GM12864 (cell line): ENCODE results near the gene GADL1.

Experiments used
- DNase-seq: peaks from one replicate; pipeline ENCODE4 v3.0.0-alpha.2; 2011; ENCODE audit warnings: low read depth
- H3K4me3 ChIP-seq: 2 replicates; pipeline ENCODE4 v1.5.1; 2011; ENCODE audit warnings: mild to moderate bottlenecking, low read depth, low read length, control low read depth
- CTCF ChIP-seq: IDR thresholded peaks from 2 replicates; pipeline ENCODE4 v1.5.1; 2011; ENCODE audit warnings: low read depth, mild to moderate bottlenecking, moderate library complexity, low read length, control low read depth, inconsistent platforms; ENCODE audit errors: missing control alignments

GADL1 gene

GRCh38 chr3:30766522-30766921 lies 127.9 kb downstream of the GADL1 start:
- H3K4me3 ChIP-seq = no peak overlapping the region
- TF ChIP-seq CTCF = no peak
- no peak for DNase-seq

- no peak overlapping the region for H3K4me3 ChIP-seq
- TF ChIP-seq CTCF = no peak
These were observed 129.6 kb downstream of the GADL1 start for GRCh38 chr3:30764891-30765290.

GRCh38 chr3:30764281-30764680 lies 130.2 kb downstream of the GADL1 start:
- TF ChIP-seq CTCF = no peak
- no peak for DNase-seq
- H3K4me3 ChIP-seq = no peak overlapping the region

More at GRCh38 chr3:30764891-30765290, 129.6 kb downstream of the GADL1 start:
- no peak for DNase-seq

- no peak overlapping the region for H3K4me3 ChIP-seq
- TF ChIP-seq CTCF = no peak
- DNase-seq = no peak
These were observed 133.1 kb downstream of the GADL1 start for GRCh38 chr3:30761374-30761773.

- TF ChIP-seq CTCF = no peak
- DNase-seq = no peak
- H3K4me3 ChIP-seq = no peak overlapping the region
These were observed 133.7 kb downstream of the GADL1 start for GRCh38 chr3:30760737-30761136.

- DNase-seq = no peak
- H3K4me3 ChIP-seq = no peak overlapping the region
- TF ChIP-seq CTCF = no peak
These were observed 134.3 kb downstream of the GADL1 start for GRCh38 chr3:30760040-30760695.

- no peak for TF ChIP-seq CTCF
- no peak for DNase-seq
- no peak overlapping the region for H3K4me3 ChIP-seq
These were observed 138.2 kb downstream of the GADL1 start for GRCh38 chr3:30756218-30756617.
